ENCODE results near the gene HAUS3. TPM values are rescaled to one million over a fixed set of nuclear protein-coding genes. Genes with fewer than 3 reads are reported as not detected.

Gene HAUS3
- total RNA-seq, 1 experiment from 2014 or later = 11.9 TPM

GRCh38 chr4:2251073-2251794, 9.3 kb upstream of the HAUS3 start:
- no peaks in the 10 kb centered on the region for H3K9me3 Mint-ChIP-seq
- H3K27ac Mint-ChIP-seq = no peak overlapping the region
- CTCF ChIA-PET = no interaction called here
- no peak for ATAC-seq
- peaks cover 13% of the 10 kb centered on the region; the same call in 1 of the 2 replicates for H3K4me1 Mint-ChIP-seq
- no peaks in the 10 kb centered on the region for H3K27me3 Mint-ChIP-seq (ENCODE audit: low read depth)
- TF ChIP-seq ZNF425 (CRISPR knock-in tag; conservative IDR thresholded peaks at IDR 0.05) = no peak
- no peak for TF ChIP-seq CREM (CRISPR knock-in tag; IDR thresholded peaks at IDR 0.05)
- TF ChIP-seq IRF1 (CRISPR knock-in tag; IDR thresholded peaks at IDR 0.05) = no peak
- TF ChIP-seq CREB1 (CRISPR knock-in tag; IDR thresholded peaks at IDR 0.05) = no peak
- no peak for TF ChIP-seq JAZF1 (CRISPR knock-in tag; IDR thresholded peaks at IDR 0.05)
- no peak for TF ChIP-seq ZNF121 (CRISPR knock-in tag; IDR thresholded peaks at IDR 0.05)
- no peak for TF ChIP-seq NR2C2 (CRISPR knock-in tag; IDR thresholded peaks at IDR 0.05)
- TF ChIP-seq ELF4 (CRISPR knock-in tag; IDR thresholded peaks at IDR 0.05; ENCODE audit: low read depth) = no peak
- no peak for TF ChIP-seq ETV6 (CRISPR knock-in tag; IDR thresholded peaks at IDR 0.05)
- TF ChIP-seq HMGA2 (CRISPR knock-in tag; IDR thresholded peaks at IDR 0.05) = no peak
- no peak for TF ChIP-seq ATF3 (CRISPR knock-in tag; conservative IDR thresholded peaks at IDR 0.05)
- TF ChIP-seq ZNF232 (CRISPR knock-in tag; IDR thresholded peaks at IDR 0.05) = no peak
- TF ChIP-seq JUN (CRISPR knock-in tag; IDR thresholded peaks at IDR 0.05) = no peak
- no peaks in the 10 kb centered on the region for H3K36me3 Mint-ChIP-seq
- no peak overlapping the region for H3K4me3 Mint-ChIP-seq
- POLR2A ChIA-PET = no interaction called here
- DNase-seq (ENCODE audit: low spot score) = no peak

- Mint-ChIP-seq H3K9me3 (peaks cover under 1% of the 10 kb centered on the region; the same call in 1 of the 2 replicates), H3K27me3 (ENCODE audit: low read depth) (no peaks in the 10 kb centered on the region)
- CTCF ChIA-PET = no interaction called here
- TF ChIP-seq ZMAT4 (CRISPR knock-in tag; IDR thresholded peaks at IDR 0.05) = no peak
- no peak for TF ChIP-seq TEAD4 (CRISPR knock-in tag; IDR thresholded peaks at IDR 0.05)
- no peak for TF ChIP-seq ZNF219 (CRISPR knock-in tag; IDR thresholded peaks at IDR 0.05; ENCODE audit: borderline replicate concordance)
- TF ChIP-seq OVOL2 (CRISPR knock-in tag; IDR thresholded peaks at IDR 0.05; ENCODE audit: borderline replicate concordance) = no peak
- no peak for TF ChIP-seq GRHL2 (CRISPR knock-in tag; IDR thresholded peaks at IDR 0.05; ENCODE audit: insufficient replicate concordance, severe bottlenecking)
- no peak for TF ChIP-seq NFYB (CRISPR knock-in tag; conservative IDR thresholded peaks at IDR 0.05; ENCODE audit: low read depth)
- no peak for TF ChIP-seq ZNF671 (CRISPR knock-in tag; IDR thresholded peaks at IDR 0.05)
- TF ChIP-seq HMGA2 (CRISPR knock-in tag; IDR thresholded peaks at IDR 0.05) = no peak
- TF ChIP-seq MAX (CRISPR knock-in tag; IDR thresholded peaks at IDR 0.05) = no peak
- TF ChIP-seq SMAD3 (CRISPR knock-in tag; IDR thresholded peaks at IDR 0.05; ENCODE audit: borderline replicate concordance) = no peak
- no peak for TF ChIP-seq GABPB1 (CRISPR knock-in tag; IDR thresholded peaks at IDR 0.05)
- no peak for TF ChIP-seq ERG (CRISPR knock-in tag; IDR thresholded peaks at IDR 0.05)
- TF ChIP-seq ZNF281 (CRISPR knock-in tag; IDR thresholded peaks at IDR 0.05) = no peak
- no peak for TF ChIP-seq FOXP4 (CRISPR knock-in tag; IDR thresholded peaks at IDR 0.05)
Measured at GRCh38 chr4:2250357-2251072, 8.6 kb upstream of the HAUS3 start.

More at GRCh38 chr4:2250357-2251072, 8.6 kb upstream of the HAUS3 start:
- Mint-ChIP-seq H3K27ac (no peak overlapping the region), H3K4me3 (no peak overlapping the region), H3K4me1 (peaks cover 13% of the 10 kb centered on the region; the same call in 1 of the 2 replicates), H3K36me3 (no peaks in the 10 kb centered on the region)
- DNase-seq (ENCODE audit: low spot score) (peak; percentile 8), ATAC-seq (no peak)
- POLR2A ChIA-PET = no interaction called here

Measured in WTC11 (cell line).